Karpas-422 (cell line): ENCODE data around the gene OSCAR. TPM values are rescaled to one million over a fixed set of nuclear protein-coding genes. Genes with fewer than 3 reads are reported as not detected.

Experiments used
- DNase-seq: peaks from one replicate; pipeline ENCODE4 v3.0.0-alpha.2; 2015
- H2AFZ ChIP-seq: fragments of 200-600 bp; sonication (generic); 2 replicates; pipeline ENCODE4 v1.6.1; 2014; ENCODE audit warnings: antibody characterized with exemption, low read length, mixed read lengths
- H3K27ac ChIP-seq: fragments of 200-600 bp; sonication (generic); 2 replicates; pipeline ENCODE4 v1.5.1; 2014; ENCODE audit warnings: mild to moderate bottlenecking, low read length, moderate library complexity
- H3K27me3 ChIP-seq: fragments of 200-600 bp; sonication (generic); 2 replicates; pipeline ENCODE4 v1.6.1; 2014; ENCODE audit warnings: low read length, mixed read lengths
- H3K36me3 ChIP-seq: fragments of 200-600 bp; sonication (generic); 2 replicates; pipeline ENCODE4 v1.6.1; 2014; ENCODE audit warnings: low read length, mixed read lengths; ENCODE audit not compliant: insufficient read depth
- H3K4me1 ChIP-seq: fragments of 200-600 bp; sonication (generic); 2 replicates; pipeline ENCODE4 v1.6.1; 2014; ENCODE audit warnings: mild to moderate bottlenecking, low read length, mixed read lengths
- H3K4me2 ChIP-seq: fragments of 200-600 bp; sonication (generic); 2 replicates; pipeline ENCODE4 v1.6.1; 2014; ENCODE audit warnings: low read length, low read depth, mild to moderate bottlenecking; ENCODE audit not compliant: poor library complexity, severe bottlenecking
- H3K4me3 ChIP-seq: fragments of 200-600 bp; sonication (generic); 2 replicates; pipeline ENCODE4 v1.5.1; 2014; ENCODE audit warnings: mild to moderate bottlenecking, antibody characterized with exemption, low read length, mixed read lengths
- H3K79me2 ChIP-seq: fragments of 200-600 bp; sonication (generic); 2 replicates; pipeline ENCODE4 v1.6.1; 2014; ENCODE audit warnings: mild to moderate bottlenecking, low read length, mixed read lengths
- H3K9ac ChIP-seq: fragments of 200-600 bp; sonication (generic); 2 replicates; pipeline ENCODE4 v1.6.0; 2014; ENCODE audit warnings: low read length
- H3K9me2 ChIP-seq: fragments of 200-600 bp; sonication (generic), shearing (Covaris generic); replicated peaks from 2 replicates; pipeline ENCODE4 v1.6.0; 2014; ENCODE audit warnings: mild to moderate bottlenecking, low read length, moderate library complexity; ENCODE audit not compliant: insufficient read depth
- H3K9me3 ChIP-seq: fragments of 300-700, 200-600 bp; sonication (generic); 2 replicates; pipeline ENCODE4 v1.6.1; 2014; ENCODE audit warnings: low read length, mixed read lengths
- H4K20me1 ChIP-seq: fragments of 200-600 bp; sonication (generic); 2 replicates; pipeline ENCODE4 v1.6.1; 2014; ENCODE audit warnings: mild to moderate bottlenecking, antibody characterized with exemption, low read length, low read depth; ENCODE audit not compliant: insufficient read depth
- total RNA-seq: library from RNA; depleted of rRNA; stranded (reverse); fragments of >200 nt; shearing (Covaris generic); gene quantifications from 2 replicates; pipeline ENCODE4 v1.2.3, GENCODE V29; 2014; ENCODE audit warnings: low replicate concordance

Gene OSCAR
- total RNA-seq, 1 experiment from 2014 or later, result not detected

DNA sequence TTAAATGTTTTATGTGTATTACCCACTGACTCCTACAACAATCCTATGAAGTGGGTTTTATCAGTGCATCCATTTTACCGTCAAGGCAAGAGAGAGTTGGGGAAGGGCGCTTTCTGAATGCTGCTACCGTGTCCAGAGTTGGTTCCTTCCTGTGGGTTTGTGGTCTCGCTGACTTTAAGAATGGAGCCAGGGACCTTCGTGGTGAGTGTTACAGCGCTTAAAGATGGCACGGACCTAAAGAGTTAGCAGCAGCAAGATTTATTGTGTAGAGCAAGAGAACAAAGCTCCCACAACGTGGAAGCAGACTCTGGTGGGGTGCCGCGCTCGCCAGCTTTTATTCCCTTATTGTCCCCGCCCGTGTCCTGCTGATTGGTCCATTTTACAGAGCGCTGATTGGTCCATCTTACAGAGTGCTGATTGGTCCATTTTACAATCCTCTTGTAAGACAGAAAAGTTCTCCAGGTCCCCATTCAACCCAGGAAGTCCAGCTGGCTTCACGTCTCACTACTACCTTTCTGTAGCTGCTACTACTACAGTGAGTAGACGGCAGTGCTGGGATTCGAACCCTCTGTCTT, 6.1 kb downstream of the OSCAR start:
- no peak for DNase-seq
- H3K27ac ChIP-seq, result no peak overlapping the region
- no peak overlapping the region for H3K9ac ChIP-seq
- H3K9me3 ChIP-seq, result no peaks in the 10 kb centered on the region
- H3K36me3 ChIP-seq, result no peaks in the 10 kb centered on the region
- H3K4me3 ChIP-seq, result no peak overlapping the region
- no peaks in the 10 kb centered on the region for H3K27me3 ChIP-seq
- H2AFZ ChIP-seq, result no peak overlapping the region
- no peaks in the 10 kb centered on the region for H3K4me1 ChIP-seq
- H3K9me2 ChIP-seq, result no peaks in the 10 kb centered on the region
- H3K4me2 ChIP-seq, result no peak overlapping the region
- no peaks in the 10 kb centered on the region for H4K20me1 ChIP-seq
- no peaks in the 10 kb centered on the region for H3K79me2 ChIP-seq

GRCh38 chr19:54084410-54084809, 16.2 kb downstream of the OSCAR start:
- no peaks in the 10 kb centered on the region for H4K20me1 ChIP-seq
- H3K4me1 ChIP-seq, result no peaks in the 10 kb centered on the region
- H3K79me2 ChIP-seq, result no peaks in the 10 kb centered on the region
- H3K4me2 ChIP-seq, result no peak overlapping the region
- H3K27ac ChIP-seq, result no peak overlapping the region
- no peak overlapping the region for H3K4me3 ChIP-seq
- no peaks in the 10 kb centered on the region for H3K27me3 ChIP-seq
- H3K9ac ChIP-seq, result no peak overlapping the region
- H3K9me2 ChIP-seq, result no peaks in the 10 kb centered on the region
- H2AFZ ChIP-seq, result no peak overlapping the region
- peaks cover 7% of the 10 kb centered on the region; the same call in 1 of the 2 replicates for H3K9me3 ChIP-seq
- no peaks in the 10 kb centered on the region for H3K36me3 ChIP-seq
- DNase-seq, result no peak

DNA sequence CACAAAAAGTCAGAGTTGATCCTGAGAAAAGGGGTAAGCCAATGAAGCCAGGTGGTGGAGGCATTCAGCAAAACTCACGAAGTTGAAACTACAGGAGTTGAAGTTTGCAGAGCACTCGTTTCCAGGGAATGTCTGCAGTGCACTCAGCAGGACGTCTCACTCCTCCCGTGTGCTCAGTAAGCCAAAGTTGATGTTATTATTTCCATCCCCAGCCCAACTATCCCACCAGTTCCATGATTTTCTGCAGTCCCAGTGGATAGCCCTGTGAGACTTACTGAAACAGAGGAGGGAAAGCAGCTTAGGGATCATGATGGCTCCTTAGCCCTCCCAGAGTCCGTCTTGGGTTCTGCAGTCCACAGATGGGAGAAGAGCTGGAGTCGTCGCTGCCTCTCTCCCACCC, 19.6 kb downstream of the OSCAR start, which contains the start of gene TARM1:
Gene TARM1, minus strand, starts transcription at position 334 of the 400 bp plus-strand sequence. Its CDS starts 25 bp downstream, at position 309.
- Histone ChIP-seq H3K79me2 (no peaks in the 10 kb centered on the region), H3K4me3 (no peak within 1 kb of the TSS), H3K9me3 (peaks cover 7% of the 10 kb centered on the region; the same call in 1 of the 2 replicates), H3K4me2 (no peak within 1 kb of the TSS), H4K20me1 (no peaks in the 10 kb centered on the region), H3K9me2 (no peaks in the 10 kb centered on the region), H3K4me1 (no peaks in the 10 kb centered on the region), H3K36me3 (no peaks in the 10 kb centered on the region), H3K27ac (no peak within 1 kb of the TSS), H3K27me3 (no peaks in the 10 kb centered on the region), H2AFZ (no peak within 1 kb of the TSS), H3K9ac (no peak within 1 kb of the TSS)
- no peak for DNase-seq

DNA sequence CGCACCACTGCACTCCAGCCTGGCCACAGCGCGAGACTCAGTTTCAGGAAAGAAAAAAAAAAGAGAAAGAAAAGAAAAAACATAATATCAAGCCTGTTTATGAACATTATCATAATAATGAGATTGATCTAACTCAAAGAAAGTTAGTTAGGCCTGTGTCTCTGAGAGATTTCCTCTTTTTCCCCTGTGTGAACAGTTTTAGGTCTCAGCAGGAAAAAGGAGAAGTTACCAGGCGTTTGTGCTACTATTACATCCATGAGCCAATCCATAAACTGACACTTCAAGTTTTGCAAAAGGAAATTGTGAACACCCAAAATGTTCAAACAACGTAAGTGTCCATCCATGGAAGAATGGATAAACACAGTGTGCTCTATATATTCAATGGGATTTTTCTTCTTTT, 23.3 kb downstream of the OSCAR start:
- Histone ChIP-seq H3K27me3 (no peaks in the 10 kb centered on the region), H3K9me3 (no peaks in the 10 kb centered on the region), H3K9ac (no peak overlapping the region), H3K36me3 (no peaks in the 10 kb centered on the region), H3K4me2 (no peak overlapping the region), H3K9me2 (no peaks in the 10 kb centered on the region), H4K20me1 (no peaks in the 10 kb centered on the region), H3K27ac (no peak overlapping the region), H3K4me3 (no peak overlapping the region), H2AFZ (no peak overlapping the region), H3K79me2 (no peaks in the 10 kb centered on the region), H3K4me1 (no peaks in the 10 kb centered on the region)
- no peak for DNase-seq

GRCh38 chr19:54074851-54075250, 25.8 kb downstream of the OSCAR start:
- H3K4me3 ChIP-seq, result no peak overlapping the region
- H3K79me2 ChIP-seq, result no peaks in the 10 kb centered on the region
- no peak overlapping the region for H3K4me2 ChIP-seq
- H3K27me3 ChIP-seq, result no peaks in the 10 kb centered on the region
- no peak overlapping the region for H3K27ac ChIP-seq
- no peaks in the 10 kb centered on the region for H4K20me1 ChIP-seq
- no peaks in the 10 kb centered on the region for H3K4me1 ChIP-seq
- no peaks in the 10 kb centered on the region for H3K9me3 ChIP-seq
- no peak overlapping the region for H2AFZ ChIP-seq
- no peak overlapping the region for H3K9ac ChIP-seq
- no peak for DNase-seq
- no peaks in the 10 kb centered on the region for H3K9me2 ChIP-seq
- no peaks in the 10 kb centered on the region for H3K36me3 ChIP-seq

GRCh38 chr19:54073829-54074228, 26.8 kb downstream of the OSCAR start:
- no peak for DNase-seq
- Histone ChIP-seq H3K27me3 (no peaks in the 10 kb centered on the region), H3K4me3 (no peak overlapping the region), H3K4me2 (no peak overlapping the region), H3K4me1 (no peaks in the 10 kb centered on the region), H3K36me3 (no peaks in the 10 kb centered on the region), H4K20me1 (no peaks in the 10 kb centered on the region), H3K79me2 (no peaks in the 10 kb centered on the region), H3K9ac (no peak overlapping the region), H3K9me3 (no peaks in the 10 kb centered on the region), H3K27ac (no peak overlapping the region), H2AFZ (no peak overlapping the region), H3K9me2 (no peaks in the 10 kb centered on the region)

DNA sequence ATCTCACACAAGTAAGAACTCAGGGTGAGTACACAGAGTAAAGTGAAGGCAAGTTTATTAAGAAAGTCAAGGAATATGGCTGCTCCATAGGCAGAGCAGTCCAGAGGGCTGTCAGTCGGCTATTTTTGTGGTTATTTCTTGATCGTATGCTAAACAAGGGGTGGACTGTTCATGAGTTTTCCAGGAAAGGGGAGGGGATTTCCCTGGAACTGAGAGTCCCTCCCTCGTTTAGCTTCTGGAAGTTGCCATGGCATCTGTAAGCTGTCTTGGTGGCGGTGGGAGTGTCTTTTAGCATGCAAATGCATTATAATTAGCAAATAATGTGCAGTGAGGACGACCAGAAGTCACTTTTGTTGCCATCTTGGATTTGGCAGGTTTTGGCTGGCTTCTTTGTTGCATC, 31.1 kb downstream of the OSCAR start:
- Histone ChIP-seq H2AFZ (no peak overlapping the region), H3K4me1 (no peaks in the 10 kb centered on the region), H4K20me1 (no peaks in the 10 kb centered on the region), H3K27ac (no peak overlapping the region), H3K4me3 (no peak overlapping the region), H3K9me2 (no peaks in the 10 kb centered on the region), H3K36me3 (no peaks in the 10 kb centered on the region), H3K4me2 (no peak overlapping the region), H3K9ac (no peak overlapping the region), H3K9me3 (no peaks in the 10 kb centered on the region), H3K79me2 (no peaks in the 10 kb centered on the region), H3K27me3 (no peaks in the 10 kb centered on the region)
- DNase-seq, result no peak

GRCh38 chr19:54063350-54064116, 37.1 kb downstream of the OSCAR start, which contains the start of gene VSTM1:
Gene VSTM1 (minus strand): TSS chr19:54063897. CDS start chr19:54063777, 120 bp downstream.
- Histone ChIP-seq H4K20me1 (no peaks in the 10 kb centered on the region), H3K9ac (no peak within 1 kb of the TSS), H3K27me3 (no peaks in the 10 kb centered on the region), H3K4me1 (no peaks in the 10 kb centered on the region), H3K9me3 (no peaks in the 10 kb centered on the region), H3K9me2 (no peaks in the 10 kb centered on the region), H3K4me3 (no peak within 1 kb of the TSS), H3K4me2 (no peak within 1 kb of the TSS), H2AFZ (no peak within 1 kb of the TSS), H3K79me2 (no peaks in the 10 kb centered on the region), H3K36me3 (no peaks in the 10 kb centered on the region), H3K27ac (no peak within 1 kb of the TSS)
- DNase-seq, result no peak
